Measurements from ENCODE around the gene NTRK2.

Gene NTRK2

DNA sequence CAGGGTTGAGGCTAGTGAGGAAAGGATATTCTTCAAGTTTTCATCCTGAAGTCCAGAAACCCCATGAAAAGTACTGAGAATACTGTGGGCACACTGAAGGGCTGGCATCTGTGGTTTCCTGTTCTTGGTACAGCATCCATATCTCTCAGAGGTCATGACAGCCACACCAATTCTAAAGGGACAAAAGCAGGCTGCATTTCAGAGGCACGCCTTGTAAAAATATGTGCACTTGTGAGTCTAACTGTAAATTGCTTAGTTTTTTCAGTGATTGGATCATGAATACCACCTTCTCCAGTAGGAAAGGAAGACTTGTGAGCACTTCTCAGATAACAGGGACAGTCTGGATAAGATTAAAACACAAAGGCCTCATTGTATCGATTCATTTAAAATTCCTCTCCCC is 230.9 kb downstream of the NTRK2 start:
- DNase-seq, result no peak

DNA sequence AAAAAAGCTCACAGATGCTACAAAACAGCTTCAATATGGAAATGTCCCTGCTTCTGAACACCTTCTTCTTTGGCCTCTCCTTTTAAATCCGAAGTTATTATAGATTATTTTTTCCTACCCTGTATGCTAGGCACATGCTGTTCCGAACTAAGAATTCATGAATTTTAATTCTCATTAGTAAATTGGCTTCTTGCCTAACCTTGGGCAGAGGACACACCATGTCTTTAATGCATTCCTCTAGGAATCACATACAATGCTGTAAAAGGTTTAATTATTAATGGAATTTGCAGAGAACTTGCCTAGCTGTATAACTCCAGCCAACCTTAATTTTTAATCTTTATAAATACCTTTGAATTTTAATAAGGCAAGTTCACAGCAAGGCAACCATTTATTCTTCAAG is 234.4 kb downstream of the NTRK2 start:
- no peak for DNase-seq

GRCh38 chr9:84916769-84917168 is 247.2 kb downstream of the NTRK2 start:
- no peak for DNase-seq

DNA sequence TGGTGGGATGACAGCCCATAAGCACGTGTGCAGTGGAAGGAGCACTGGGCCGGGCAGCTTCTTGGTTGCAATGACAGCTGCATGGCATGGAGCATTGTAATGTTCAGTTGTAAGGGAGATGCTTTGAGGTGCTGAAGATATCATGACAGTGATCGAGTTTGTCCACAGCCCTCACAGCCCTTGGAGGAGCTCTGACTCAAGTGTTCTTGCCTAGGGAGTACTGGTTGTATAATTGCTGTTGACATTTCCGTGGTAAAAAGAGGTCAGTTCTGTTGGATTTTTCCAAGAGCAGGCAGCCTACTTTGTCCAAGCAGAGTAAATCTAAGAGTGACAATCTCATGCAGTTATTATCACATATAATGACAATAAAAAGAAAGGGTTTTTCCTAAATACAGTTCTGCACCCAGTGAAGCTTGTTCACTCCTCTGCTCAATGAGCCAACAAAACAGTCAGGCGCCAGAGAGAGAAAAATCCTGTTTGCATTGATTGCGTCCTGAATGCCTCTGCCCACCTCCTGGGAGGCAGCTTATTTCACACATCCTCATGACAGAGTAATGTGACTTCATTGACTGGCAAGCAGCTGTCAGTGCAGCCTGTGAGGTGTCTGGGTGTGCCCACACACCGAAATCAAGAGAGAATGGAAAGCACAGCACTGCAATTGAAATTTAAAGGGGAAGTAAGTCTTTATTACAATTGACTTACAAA is 248.0 kb downstream of the NTRK2 start:
- peak; percentile 2 for DNase-seq

DNA sequence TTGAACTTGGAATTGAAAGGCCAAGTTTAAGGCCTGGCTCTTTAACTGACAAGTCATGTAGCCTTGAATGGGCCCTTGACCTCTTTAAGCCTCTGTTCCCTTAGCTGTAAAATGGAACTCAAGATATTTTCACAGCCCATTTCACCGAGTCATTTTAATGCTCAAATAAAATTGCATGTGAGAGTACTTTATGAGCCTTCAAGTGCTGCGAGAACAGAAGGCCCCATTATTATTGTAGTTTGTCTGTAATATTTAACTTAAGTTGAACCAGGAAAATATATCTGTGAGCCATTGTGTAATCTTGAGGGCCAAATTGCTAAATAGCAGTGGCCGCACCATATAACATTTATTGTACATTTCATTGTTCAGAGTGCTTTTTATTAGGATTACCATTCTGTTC is 249.9 kb downstream of the NTRK2 start:
- no peak for DNase-seq

DNA sequence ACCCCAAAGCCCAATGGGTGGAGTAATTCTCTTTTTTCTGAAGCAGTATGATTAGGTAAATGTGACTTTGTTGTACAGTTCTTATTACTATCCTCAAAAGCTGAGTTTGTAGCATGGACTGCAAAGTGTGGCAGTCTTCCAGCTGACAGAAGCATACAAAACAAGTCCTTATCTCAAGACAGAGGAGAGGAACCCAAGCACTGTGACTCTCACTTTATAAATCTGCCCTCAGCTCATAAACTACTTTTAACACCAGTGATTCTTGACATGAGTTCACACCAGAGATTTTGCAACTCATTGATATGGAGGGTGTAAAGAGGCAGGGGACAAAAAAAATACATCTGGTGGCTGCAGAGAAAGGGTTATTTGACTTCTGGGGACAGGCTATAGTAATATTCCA is 251.6 kb downstream of the NTRK2 start:
- DNase-seq, result no peak

DNA sequence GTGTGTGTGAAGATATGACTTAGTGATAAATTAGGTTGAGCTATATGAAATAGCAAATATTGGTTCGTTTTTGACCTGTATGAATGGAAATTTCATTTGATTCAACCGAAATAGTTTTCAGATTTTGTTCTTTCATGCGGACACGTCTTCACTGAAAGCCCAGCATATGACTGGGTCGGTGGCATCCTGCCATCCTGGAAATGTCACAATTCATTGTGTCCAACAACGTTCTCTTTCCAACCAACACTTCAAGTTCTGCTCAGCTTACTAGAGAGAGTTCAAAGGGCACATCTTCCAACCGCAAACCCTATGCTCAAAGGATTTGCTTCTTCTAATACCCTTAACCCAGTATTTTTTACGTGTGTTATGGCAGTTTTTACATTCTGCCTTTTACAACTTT is 252.5 kb downstream of the NTRK2 start:
- no peak for DNase-seq

GRCh38 chr9:84924266-84924665 is 254.7 kb downstream of the NTRK2 start:
- DNase-seq, result no peak

- no peak for DNase-seq
Observed at GRCh38 chr9:84925225-84925872, 255.8 kb downstream of the NTRK2 start.

- DNase-seq, result no peak
Observed at GRCh38 chr9:84926793-84927192, 257.3 kb downstream of the NTRK2 start.

- DNase-seq, result no peak
Observed at GRCh38 chr9:84928419-84928818, 258.9 kb downstream of the NTRK2 start.

- no peak for DNase-seq
Observed at GRCh38 chr9:84929068-84929467, 259.5 kb downstream of the NTRK2 start.

- DNase-seq, result no peak
Observed at GRCh38 chr9:84932915-84933527, 263.5 kb downstream of the NTRK2 start.

- DNase-seq, result no peak
Observed at GRCh38 chr9:84935528-84936117, 266.1 kb downstream of the NTRK2 start.

DNA sequence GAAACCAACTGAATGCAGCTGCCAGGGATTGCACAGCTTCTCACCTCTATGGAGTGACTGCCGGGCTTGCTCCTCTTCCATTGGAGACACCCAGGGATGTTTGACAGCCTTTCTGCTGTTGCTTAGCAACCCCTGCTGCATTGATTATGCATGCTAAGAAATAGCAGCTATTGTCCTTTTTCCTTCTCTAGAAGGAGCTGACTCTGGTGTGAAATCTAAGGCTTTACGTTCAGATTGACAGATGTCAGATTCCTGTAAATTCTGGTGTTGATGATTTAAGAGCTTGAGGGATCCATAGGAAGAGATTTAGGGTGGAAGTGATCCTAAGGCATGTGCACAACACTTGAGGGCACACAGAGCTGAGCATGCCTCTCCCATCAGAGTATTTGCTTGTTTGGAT is 267.7 kb downstream of the NTRK2 start:
- DNase-seq, result no peak

GRCh38 chr9:84937581-84937980 is 268.1 kb downstream of the NTRK2 start:
- DNase-seq, result no peak

DNA sequence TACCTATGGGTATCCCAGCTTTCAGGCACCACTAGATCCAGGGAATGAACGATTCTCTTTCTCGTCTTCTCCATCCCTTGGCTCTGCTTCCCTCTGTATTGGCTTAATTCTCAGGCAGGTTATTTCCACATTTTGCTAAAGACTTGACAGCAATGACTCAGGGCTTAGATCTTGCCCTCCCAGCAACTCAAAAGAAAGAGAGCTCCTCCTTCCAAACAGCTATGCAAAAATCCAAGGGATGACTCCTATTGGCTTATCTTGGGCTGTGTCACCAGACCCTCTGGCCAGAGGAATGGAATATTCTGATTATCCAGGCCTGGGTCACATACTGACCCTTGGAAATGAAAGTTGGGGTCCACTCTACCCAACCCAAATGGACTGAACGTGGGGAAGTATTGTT is 270.2 kb downstream of the NTRK2 start:
- DNase-seq, result no peak

DNA sequence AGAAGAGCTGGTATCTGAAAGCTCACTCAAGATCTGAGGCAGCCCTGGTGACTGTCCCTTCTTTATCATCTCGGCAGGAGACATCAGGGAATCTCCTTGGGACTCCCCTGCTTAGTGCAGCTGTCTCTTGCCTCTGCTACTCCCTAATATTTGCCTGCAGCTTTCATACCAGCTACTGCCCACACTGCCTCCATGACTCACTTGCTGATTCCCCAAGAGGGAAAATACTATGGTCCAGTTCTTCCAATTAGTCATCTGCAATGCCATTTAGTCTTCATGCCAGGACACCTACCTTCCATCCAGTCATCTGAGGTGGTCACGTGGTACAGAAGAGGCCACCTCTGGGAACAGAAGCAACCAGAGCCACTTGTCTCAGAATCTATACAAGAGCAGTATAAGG is 270.8 kb downstream of the NTRK2 start:
- DNase-seq, result no peak

DNA sequence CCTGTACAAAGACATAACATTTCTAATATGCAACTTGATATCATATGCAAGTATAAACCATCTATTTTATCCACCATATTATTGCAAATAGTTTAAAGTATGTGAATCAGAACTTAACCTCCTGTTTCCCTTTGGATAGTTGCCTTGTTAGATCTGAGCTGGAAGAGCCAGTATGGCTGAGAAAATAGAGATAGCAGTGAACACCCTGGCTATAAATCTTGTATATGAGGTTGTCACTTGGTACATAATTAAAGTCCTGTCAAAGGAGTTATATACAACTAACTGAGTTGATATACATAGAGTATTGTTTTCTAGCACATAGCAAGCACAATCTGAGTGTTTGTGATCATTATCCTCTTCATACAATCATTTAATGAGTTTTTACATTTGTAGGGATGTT is 272.3 kb downstream of the NTRK2 start:
- no peak for DNase-seq

DNA sequence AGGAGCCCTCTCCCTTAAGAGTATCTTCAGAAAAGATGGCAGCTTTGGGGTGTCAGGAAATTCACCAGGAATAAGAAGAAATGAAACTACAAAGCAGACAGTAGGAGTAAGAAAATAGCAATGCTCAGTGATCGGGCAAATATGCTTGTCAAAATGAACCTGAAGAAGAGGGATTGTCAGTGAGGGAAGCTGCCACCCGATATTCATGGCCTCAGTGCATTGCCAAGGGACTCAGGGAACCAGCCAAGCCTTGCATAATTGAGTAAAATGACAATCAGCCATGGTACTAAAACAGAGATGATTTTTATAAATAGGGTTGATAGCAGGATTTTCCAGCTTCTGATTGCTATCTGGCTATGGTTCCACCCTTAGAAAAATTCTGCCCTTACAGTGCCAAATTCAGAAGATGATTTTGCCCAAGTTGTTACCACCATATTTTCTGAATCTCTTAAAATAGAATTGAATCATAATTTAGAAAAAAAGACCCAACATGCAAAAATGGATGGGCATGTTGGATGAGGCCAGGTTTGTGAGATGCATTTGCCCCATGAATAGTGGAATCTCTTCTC is 274.0 kb downstream of the NTRK2 start:
- DNase-seq, result no peak

DNA sequence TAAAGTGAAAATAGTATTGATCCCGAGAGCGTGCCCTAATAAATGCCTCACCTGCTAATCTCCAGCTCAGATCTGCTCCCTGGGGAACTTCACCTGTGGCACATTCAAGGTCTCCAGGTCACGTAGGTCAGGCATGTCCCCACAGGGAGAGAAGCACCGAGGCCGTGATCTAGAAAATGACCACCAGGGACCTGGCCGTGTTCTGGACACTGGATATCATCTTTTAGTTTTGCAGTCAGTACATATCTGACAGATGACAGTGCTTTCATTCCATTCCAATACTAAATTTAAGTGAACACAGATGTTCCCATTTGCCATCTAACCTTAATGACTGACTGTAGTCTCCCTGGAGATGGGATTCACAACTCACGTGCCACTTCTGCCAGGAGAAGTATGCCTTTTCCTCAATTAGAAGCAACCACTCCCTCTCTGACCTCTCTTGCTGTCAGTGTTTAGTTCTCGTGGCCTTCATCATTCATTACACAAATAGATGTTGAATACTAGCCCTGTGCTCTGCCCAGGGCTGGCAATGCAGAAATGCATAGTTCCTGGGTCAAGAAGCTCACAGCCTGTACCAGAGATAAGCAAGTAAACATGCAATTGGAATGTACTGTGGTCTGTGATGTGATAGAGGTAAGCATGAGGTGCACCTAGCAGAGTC is 276.5 kb downstream of the NTRK2 start:
- no peak for DNase-seq

- DNase-seq, result no peak
Observed at GRCh38 chr9:84947412-84947972, 278.0 kb downstream of the NTRK2 start.

DNA sequence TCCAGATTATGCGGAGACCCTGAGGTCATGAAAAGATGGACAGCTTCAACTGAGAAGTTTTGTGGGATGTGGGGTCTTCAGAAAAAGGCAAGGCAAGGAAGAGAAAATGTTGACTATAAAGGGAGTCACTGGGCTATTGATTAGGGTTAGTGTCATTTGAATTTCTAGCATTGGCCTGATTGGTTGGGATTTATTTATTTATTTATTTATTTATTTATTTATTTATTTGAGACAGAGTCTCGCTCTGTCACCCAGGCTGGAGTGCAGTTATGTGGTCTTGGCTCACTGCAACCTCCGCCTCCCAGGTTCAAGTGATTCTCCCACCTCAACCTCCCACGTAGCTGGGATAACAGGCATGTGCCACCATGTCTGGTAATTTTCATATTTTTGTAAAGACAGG is 279.7 kb downstream of the NTRK2 start:
- DNase-seq, result no peak
